ENCODE measurements around the gene SEMA5B. TPM values are rescaled to one million over a fixed set of nuclear protein-coding genes. Genes with fewer than 3 reads are reported as not detected.

SEMA5B gene
- total RNA-seq, 4 donors from 2014 or later: 0.29 to 25.4 (median 4.5) TPM; not detected in 1

DNA sequence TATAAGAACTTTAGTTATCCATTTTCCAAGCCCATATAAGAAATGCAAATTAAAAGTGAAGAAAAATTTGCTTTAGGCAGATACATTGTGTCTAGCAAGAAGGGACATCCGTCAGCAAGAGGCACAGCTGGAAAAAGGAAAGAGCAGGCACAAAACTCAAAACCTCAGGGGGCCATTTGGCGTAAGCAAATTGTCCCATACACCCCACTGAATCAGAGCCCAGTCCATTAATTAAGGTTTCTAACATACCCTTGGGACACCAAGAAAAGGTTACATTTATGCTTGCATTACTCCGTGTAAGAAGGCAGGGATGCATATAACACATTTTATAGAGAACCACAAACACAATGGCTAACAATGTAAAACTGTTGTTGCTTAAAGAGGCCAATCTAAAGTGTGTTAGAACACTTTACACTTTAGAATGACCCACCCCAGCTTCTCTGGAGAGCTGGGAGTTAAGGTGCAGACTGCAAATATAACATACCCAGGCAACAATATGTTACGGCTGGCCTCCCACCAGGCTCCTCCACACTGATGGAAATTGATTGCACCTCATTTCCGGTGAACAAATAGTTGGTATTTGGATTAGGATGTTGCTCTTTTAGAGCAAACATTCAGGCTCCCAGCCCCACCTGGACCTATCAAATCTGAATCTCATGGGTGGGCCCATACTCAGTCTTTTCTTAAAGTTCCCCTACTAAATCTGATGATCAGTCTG, 23.2 kb downstream of the SEMA5B start:
- no peak overlapping the region for H3K27ac ChIP-seq
- no peak overlapping the region for H3K4me3 ChIP-seq
- H3K36me3 ChIP-seq: no peaks in the 10 kb centered on the region
- DNase-seq: no peak
- no peaks in the 10 kb centered on the region for H3K9me3 ChIP-seq
- no peaks in the 10 kb centered on the region for H3K4me1 ChIP-seq
- H3K27me3 ChIP-seq: no peaks in the 10 kb centered on the region
- TF ChIP-seq CTCF (IDR thresholded peaks at IDR 0.05) (no peak), POLR2A (IDR thresholded peaks at IDR 0.05) (no peak)
- intact Hi-C loops (cut with DNase I; ENCODE audit: low total_unique reads): no loop called here

- TF ChIP-seq CTCF (IDR thresholded peaks at IDR 0.05) (no peak), POLR2A (IDR thresholded peaks at IDR 0.05) (no peak)
- Histone ChIP-seq H3K27me3 (no peaks in the 10 kb centered on the region), H3K36me3 (no peaks in the 10 kb centered on the region), H3K9me3 (no peaks in the 10 kb centered on the region), H3K27ac (no peak overlapping the region), H3K4me1 (no peaks in the 10 kb centered on the region), H3K4me3 (no peak overlapping the region)
- DNase-seq: no peak
- intact Hi-C loops (cut with DNase I; ENCODE audit: low total_unique reads): no loop called here
Observed at GRCh38 chr3:123002749-123003497, 24.6 kb downstream of the SEMA5B start.

- Histone ChIP-seq H3K4me1 (no peaks in the 10 kb centered on the region), H3K27ac (no peak overlapping the region), H3K27me3 (no peaks in the 10 kb centered on the region), H3K36me3 (no peaks in the 10 kb centered on the region), H3K9me3 (no peaks in the 10 kb centered on the region), H3K4me3 (no peak overlapping the region)
- no peak for TF ChIP-seq CTCF (IDR thresholded peaks at IDR 0.05)
- TF ChIP-seq POLR2A (IDR thresholded peaks at IDR 0.05): no peak
- intact Hi-C loops (cut with DNase I; ENCODE audit: low total_unique reads): no loop called here
- DNase-seq: no peak
Observed at GRCh38 chr3:123002100-123002748, 25.3 kb downstream of the SEMA5B start.

GRCh38 chr3:122998856-122999255, 28.7 kb downstream of the SEMA5B start:
- Histone ChIP-seq H3K9me3 (no peaks in the 10 kb centered on the region), H3K4me1 (no peaks in the 10 kb centered on the region), H3K4me3 (no peak overlapping the region), H3K36me3 (no peaks in the 10 kb centered on the region), H3K27me3 (no peaks in the 10 kb centered on the region), H3K27ac (no peak overlapping the region)
- intact Hi-C loops (cut with DNase I; ENCODE audit: low total_unique reads): no loop called here
- DNase-seq: no peak
- TF ChIP-seq POLR2A (IDR thresholded peaks at IDR 0.05): no peak
- TF ChIP-seq CTCF (IDR thresholded peaks at IDR 0.05): no peak

GRCh38 chr3:122998206-122998605, 29.4 kb downstream of the SEMA5B start:
- intact Hi-C loops (cut with DNase I; ENCODE audit: low total_unique reads): no loop called here
- Histone ChIP-seq H3K4me1 (no peaks in the 10 kb centered on the region), H3K9me3 (no peaks in the 10 kb centered on the region), H3K27me3 (no peaks in the 10 kb centered on the region), H3K36me3 (no peaks in the 10 kb centered on the region), H3K4me3 (no peak overlapping the region), H3K27ac (no peak overlapping the region)
- no peak for TF ChIP-seq CTCF (IDR thresholded peaks at IDR 0.05)
- no peak for TF ChIP-seq POLR2A (IDR thresholded peaks at IDR 0.05)
- no peak for DNase-seq

All from uterus (tissue), 4 donors.